Activated CD8-positive, alpha-beta T cell treated with anti-CD3 and anti-CD28 coated beads, Interleukin-2, amount 10 ng/mL, durations not matched to agents 7 days and 5 days (primary cell): Measurements from ENCODE around the gene TLK1. TPM values are rescaled to one million over a fixed set of nuclear protein-coding genes. Genes with fewer than 3 reads are reported as not detected.

Experiments used
- ATAC-seq: fragments of 150-1000 bp; cut with Tn5 transposase; one replicate; pipeline ENCODE4 v1.10.0; 2021; ENCODE audit warnings: moderate library complexity
- CTCF ChIA-PET: fragments of 350-600 bp; sonication (Branson Sonifier 250); formaldehyde crosslinking; loops from one replicate; lab custom pipeline; 2021; ENCODE audit warnings: antibody characterized with exemption; lab: Charles Lee
- POLR2A ChIA-PET: fragments of 350-600 bp; sonication (Branson Sonifier 250); formaldehyde crosslinking; loops from one replicate; lab custom pipeline; 2021; ENCODE audit warnings: antibody characterized with exemption; lab: Charles Lee
- DNase-seq: peaks from one replicate; pipeline ENCODE4 v3.0.0-alpha.2; 2020
- H3K27ac Mint-ChIP-seq: one replicate; pipeline ENCODE4 v1.8.0; 2021; ENCODE audit warnings: mild to moderate bottlenecking, mixed read lengths
- H3K27me3 Mint-ChIP-seq: one replicate; pipeline ENCODE4 v1.8.0; 2021; ENCODE audit warnings: low read depth, mixed read lengths
- H3K36me3 Mint-ChIP-seq: one replicate; pipeline ENCODE4 v1.8.0; 2021; ENCODE audit warnings: low read depth, mixed read lengths
- H3K4me1 Mint-ChIP-seq: one replicate; pipeline ENCODE4 v1.8.0; 2021; ENCODE audit warnings: low read depth, mixed read lengths
- H3K4me3 Mint-ChIP-seq: one replicate; pipeline ENCODE4 v1.8.0; 2021; ENCODE audit warnings: mild to moderate bottlenecking, mixed read lengths
- H3K9me3 Mint-ChIP-seq: one replicate; pipeline ENCODE4 v1.8.0; 2022; ENCODE audit warnings: mixed read lengths; ENCODE audit not compliant: insufficient read depth
- total RNA-seq, 2 experiments: library from RNA; stranded (reverse); gene quantifications; one replicate each; pipeline ENCODE4 v1.2.3, GENCODE V29; 2021

Gene TLK1
- total RNA-seq, 2 experiments from 2014 or later: 89.1 to 96.3 TPM

- Mint-ChIP-seq H3K9me3 (no peaks in the 10 kb centered on the region), H3K4me3 (no peak overlapping the region), H3K4me1 (peaks cover 45% of the 10 kb centered on the region), H3K27ac (no peak overlapping the region), H3K36me3 (peaks cover 21% of the 10 kb centered on the region), H3K27me3 (no peaks in the 10 kb centered on the region)
- CTCF ChIA-PET: interaction anchor here (0.9 to 5.7 kb wide), 8 partner anchors 16 to 260 kb away, joined by 3 to 48 read pairs (median 4); no protein-coding TSS in a partner anchor
- POLR2A ChIA-PET: interaction anchor here (0.7 to 1.5 kb wide), 2 partner anchors 81 to 277 kb away, joined by 3 to 5 read pairs; partner anchors contain the start of genes DCAF17 and METTL8
- no peak for DNase-seq
- ATAC-seq: no peak
Measured at GRCh38 chr2:171157109-171157500, 3.6 kb downstream of the TLK1 start.

- DNase-seq (no peak), ATAC-seq (no peak)
- H3K4me3 Mint-ChIP-seq: no peak overlapping the region
- ChIA-PET POLR2A (no interaction called here), CTCF (interaction anchor here (0.7 to 1.8 kb wide), 6 partner anchors 68 to 950 kb away, joined by 3 to 8 read pairs (median 4); no protein-coding TSS in a partner anchor)
- no peaks in the 10 kb centered on the region for H3K9me3 Mint-ChIP-seq
- peaks cover 47% of the 10 kb centered on the region for H3K4me1 Mint-ChIP-seq
- no peak overlapping the region for H3K27ac Mint-ChIP-seq
- H3K36me3 Mint-ChIP-seq: peaks cover 21% of the 10 kb centered on the region
- no peaks in the 10 kb centered on the region for H3K27me3 Mint-ChIP-seq
Measured at GRCh38 chr2:171154348-171154747, 6.3 kb downstream of the TLK1 start.

GRCh38 chr2:171150694-171151285 is 9.9 kb downstream of the TLK1 start:
- POLR2A ChIA-PET: no interaction called here
- H3K27me3 Mint-ChIP-seq: no peaks in the 10 kb centered on the region
- CTCF ChIA-PET: interaction anchor here (1.5 to 1.7 kb wide), 2 partner anchors 64 to 265 kb away, joined by 3 to 5 read pairs; no protein-coding TSS in a partner anchor
- no peaks in the 10 kb centered on the region for H3K9me3 Mint-ChIP-seq
- H3K4me3 Mint-ChIP-seq: no peak overlapping the region
- H3K36me3 Mint-ChIP-seq: peaks cover 11% of the 10 kb centered on the region
- H3K4me1 Mint-ChIP-seq: peaks cover 33% of the 10 kb centered on the region
- no peak for DNase-seq
- H3K27ac Mint-ChIP-seq: no peak overlapping the region
- ATAC-seq: no peak

GRCh38 chr2:171149986-171150693 is 10.6 kb downstream of the TLK1 start:
- DNase-seq (no peak), ATAC-seq (no peak)
- peaks cover 32% of the 10 kb centered on the region for H3K4me1 Mint-ChIP-seq
- ChIA-PET CTCF (interaction anchor here (1.0 to 1.7 kb wide), 4 partner anchors 8 to 266 kb away, joined by 3 to 5 read pairs (median 3); no protein-coding TSS in a partner anchor), POLR2A (no interaction called here)
- H3K27ac Mint-ChIP-seq: no peak overlapping the region
- no peak overlapping the region for H3K4me3 Mint-ChIP-seq
- H3K36me3 Mint-ChIP-seq: peaks cover 9% of the 10 kb centered on the region
- no peaks in the 10 kb centered on the region for H3K27me3 Mint-ChIP-seq
- no peaks in the 10 kb centered on the region for H3K9me3 Mint-ChIP-seq

GRCh38 chr2:171149171-171149938 is 11.3 kb downstream of the TLK1 start:
- no peak for ATAC-seq
- H3K27me3 Mint-ChIP-seq: no peaks in the 10 kb centered on the region
- ChIA-PET CTCF (interaction anchor here (1.0 to 1.7 kb wide), 3 partner anchors 9 to 63 kb away, joined by 3 to 5 read pairs (median 3); no protein-coding TSS in a partner anchor), POLR2A (no interaction called here)
- no peak for DNase-seq
- peaks cover 16% of the 10 kb centered on the region for H3K36me3 Mint-ChIP-seq
- no peaks in the 10 kb centered on the region for H3K9me3 Mint-ChIP-seq
- peaks cover 33% of the 10 kb centered on the region for H3K4me1 Mint-ChIP-seq
- no peak overlapping the region for H3K4me3 Mint-ChIP-seq
- no peak overlapping the region for H3K27ac Mint-ChIP-seq

- Mint-ChIP-seq H3K4me3 (no peak overlapping the region), H3K27me3 (no peaks in the 10 kb centered on the region), H3K9me3 (no peaks in the 10 kb centered on the region), H3K27ac (no peak overlapping the region), H3K36me3 (peaks cover 17% of the 10 kb centered on the region), H3K4me1 (peaks cover 47% of the 10 kb centered on the region)
- DNase-seq: no peak
- CTCF ChIA-PET: interaction anchor here (0.7 kb wide), 1 partner anchor 12 kb away, joined by 5 read pairs; no protein-coding TSS in a partner anchor
- ATAC-seq: no peak
- POLR2A ChIA-PET: interaction anchor here (0.7 kb wide), 1 partner anchor 48 kb away, joined by 3 read pairs; no protein-coding TSS in a partner anchor
Measured at GRCh38 chr2:171147081-171147480, 13.6 kb downstream of the TLK1 start.

- no peaks in the 10 kb centered on the region for H3K9me3 Mint-ChIP-seq
- ChIA-PET POLR2A (no interaction called here), CTCF (no interaction called here)
- peaks cover 46% of the 10 kb centered on the region for H3K4me1 Mint-ChIP-seq
- no peak overlapping the region for H3K4me3 Mint-ChIP-seq
- ATAC-seq (no peak), DNase-seq (no peak)
- no peaks in the 10 kb centered on the region for H3K27me3 Mint-ChIP-seq
- H3K27ac Mint-ChIP-seq: no peak overlapping the region
- H3K36me3 Mint-ChIP-seq: peaks cover 17% of the 10 kb centered on the region
Measured at GRCh38 chr2:171146633-171147032, 14.1 kb downstream of the TLK1 start.

- CTCF ChIA-PET: no interaction called here
- no peaks in the 10 kb centered on the region for H3K27me3 Mint-ChIP-seq
- H3K27ac Mint-ChIP-seq: no peak overlapping the region
- DNase-seq (no peak), ATAC-seq (no peak)
- H3K36me3 Mint-ChIP-seq: peaks cover 17% of the 10 kb centered on the region
- no peak overlapping the region for H3K4me3 Mint-ChIP-seq
- H3K4me1 Mint-ChIP-seq: peaks cover 49% of the 10 kb centered on the region
- H3K9me3 Mint-ChIP-seq: no peaks in the 10 kb centered on the region
- POLR2A ChIA-PET: no interaction called here
Measured at GRCh38 chr2:171146071-171146470, 14.6 kb downstream of the TLK1 start.

GRCh38 chr2:171143670-171144062 is 17.0 kb downstream of the TLK1 start:
- ATAC-seq (no peak), DNase-seq (no peak)
- H3K4me3 Mint-ChIP-seq: no peak overlapping the region
- no peak overlapping the region for H3K27ac Mint-ChIP-seq
- H3K36me3 Mint-ChIP-seq: peaks cover 14% of the 10 kb centered on the region
- H3K4me1 Mint-ChIP-seq: peaks cover 44% of the 10 kb centered on the region
- ChIA-PET POLR2A (no interaction called here), CTCF (interaction anchor here (0.9 to 1.7 kb wide), 2 partner anchors 57 to 158 kb away, joined by 3 to 4 read pairs; no protein-coding TSS in a partner anchor)
- no peaks in the 10 kb centered on the region for H3K9me3 Mint-ChIP-seq
- no peaks in the 10 kb centered on the region for H3K27me3 Mint-ChIP-seq

- no peak overlapping the region for H3K27ac Mint-ChIP-seq
- POLR2A ChIA-PET: no interaction called here
- no peak for DNase-seq
- no peaks in the 10 kb centered on the region for H3K27me3 Mint-ChIP-seq
- H3K4me1 Mint-ChIP-seq: peaks cover 42% of the 10 kb centered on the region
- no peaks in the 10 kb centered on the region for H3K9me3 Mint-ChIP-seq
- CTCF ChIA-PET: no interaction called here
- ATAC-seq: no peak
- no peak overlapping the region for H3K4me3 Mint-ChIP-seq
- H3K36me3 Mint-ChIP-seq: peaks cover 14% of the 10 kb centered on the region
Measured at GRCh38 chr2:171142398-171142797, 18.3 kb downstream of the TLK1 start.

- Mint-ChIP-seq H3K27me3 (no peaks in the 10 kb centered on the region), H3K36me3 (peaks cover 14% of the 10 kb centered on the region), H3K27ac (no peak overlapping the region), H3K4me3 (no peak overlapping the region), H3K4me1 (peaks cover 37% of the 10 kb centered on the region), H3K9me3 (no peaks in the 10 kb centered on the region)
- DNase-seq (no peak), ATAC-seq (no peak)
- POLR2A ChIA-PET: interaction anchor here (0.9 kb wide), 1 partner anchor 18 kb away, joined by 4 read pairs; no protein-coding TSS in a partner anchor
- CTCF ChIA-PET: interaction anchor here (0.6 to 1.6 kb wide), 5 partner anchors 16 to 275 kb away, joined by 3 to 5 read pairs (median 4); no protein-coding TSS in a partner anchor
Measured at GRCh38 chr2:171141320-171141719, 19.4 kb downstream of the TLK1 start.
